22Rv1 (cell line): ENCODE results near the gene SCARF1.

ENCODE experiments used
- H3K27ac ChIP-seq: fragments of 450-650 bp; 2 replicates; pipeline ENCODE4 v1.5.1; 2017
- CTCF ChIP-seq: fragments of 450-650 bp; IDR thresholded peaks from 2 replicates; pipeline ENCODE4 v1.5.1; 2017; ENCODE audit warnings: mild to moderate bottlenecking
- ZFX ChIP-seq: fragments of 450-650 bp; IDR thresholded peaks from 2 replicates; pipeline ENCODE4 v1.6.1; 2017; ENCODE audit warnings: antibody characterized with exemption, borderline replicate concordance

SCARF1 gene

GRCh38 chr17:1625053-1625452, 20.5 kb downstream of the SCARF1 start:
- TF ChIP-seq CTCF (no peak), ZFX (no peak)
- H3K27ac ChIP-seq, result no peak overlapping the region

- H3K27ac ChIP-seq, result no peak overlapping the region
- no peak for TF ChIP-seq CTCF
- no peak for TF ChIP-seq ZFX
Measured at GRCh38 chr17:1624650-1625049, 20.9 kb downstream of the SCARF1 start.

- no peak overlapping the region for H3K27ac ChIP-seq
- TF ChIP-seq CTCF, result no peak
- TF ChIP-seq ZFX, result no peak
Measured at GRCh38 chr17:1623057-1623630, 22.4 kb downstream of the SCARF1 start.

GRCh38 chr17:1621273-1621954, 24.1 kb downstream of the SCARF1 start:
- no peak for TF ChIP-seq CTCF
- no peak for TF ChIP-seq ZFX
- no peak overlapping the region for H3K27ac ChIP-seq

- no peak overlapping the region for H3K27ac ChIP-seq
- TF ChIP-seq ZFX (no peak), CTCF (no peak)
Measured at GRCh38 chr17:1620486-1620885, 25.0 kb downstream of the SCARF1 start.

GRCh38 chr17:1617620-1618174, 27.8 kb downstream of the SCARF1 start:
- TF ChIP-seq CTCF (no peak), ZFX (no peak)
- H3K27ac ChIP-seq, result no peak overlapping the region

- no peak overlapping the region for H3K27ac ChIP-seq
- TF ChIP-seq CTCF, result no peak
- no peak for TF ChIP-seq ZFX
Measured at GRCh38 chr17:1616101-1616500, 29.4 kb downstream of the SCARF1 start.
